Fibroblast of peridontal ligament (primary cell): ENCODE data around the gene ALDH1L1.
A peak's percentile ranks its signal among the peaks of the same experiment; 100 is the strongest.

Experiments used
- DNase-seq: peaks from one replicate; pipeline ENCODE4 v3.0.0-alpha.2; 2010; ENCODE audit errors: extremely low read depth

The ALDH1L1 gene

DNA sequence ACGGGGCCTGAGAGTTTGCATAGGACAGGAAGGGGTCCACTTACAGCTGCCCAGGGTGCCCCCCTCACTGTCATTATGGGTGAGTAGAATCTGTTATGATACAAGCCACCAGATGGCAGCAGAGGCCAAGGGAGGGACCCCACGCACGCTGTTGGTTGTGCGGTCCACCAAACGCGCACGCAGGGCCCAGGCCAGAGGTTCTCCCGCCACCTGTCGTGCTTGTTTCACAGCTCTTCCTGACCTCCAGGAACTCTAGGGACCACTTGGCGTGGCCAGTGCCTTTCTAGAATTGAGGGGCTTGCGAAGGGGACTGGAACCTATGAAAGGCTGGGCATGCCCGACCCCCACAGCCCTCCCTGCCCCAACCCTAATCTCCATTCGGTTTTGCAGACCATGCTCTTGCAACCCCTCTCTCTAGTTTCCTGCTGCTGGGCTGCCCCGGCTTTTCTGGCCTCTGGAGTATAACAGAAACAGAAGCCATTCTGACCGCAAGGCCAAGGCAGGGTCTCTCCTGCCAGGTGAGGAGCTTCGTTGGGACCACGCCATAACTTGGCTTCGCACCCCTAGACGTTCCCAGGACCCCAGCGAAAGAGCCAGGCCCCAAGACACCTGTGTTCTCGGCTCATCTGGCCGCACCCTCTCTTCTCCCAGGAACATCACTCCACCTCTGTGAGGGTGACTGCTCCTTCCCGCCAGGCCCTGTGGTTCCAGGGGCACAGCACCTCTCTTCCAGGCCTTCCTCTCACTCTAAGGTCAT, 46.0 kb downstream of the ALDH1L1 start:
- DNase-seq, result peak; percentile 57

DNA sequence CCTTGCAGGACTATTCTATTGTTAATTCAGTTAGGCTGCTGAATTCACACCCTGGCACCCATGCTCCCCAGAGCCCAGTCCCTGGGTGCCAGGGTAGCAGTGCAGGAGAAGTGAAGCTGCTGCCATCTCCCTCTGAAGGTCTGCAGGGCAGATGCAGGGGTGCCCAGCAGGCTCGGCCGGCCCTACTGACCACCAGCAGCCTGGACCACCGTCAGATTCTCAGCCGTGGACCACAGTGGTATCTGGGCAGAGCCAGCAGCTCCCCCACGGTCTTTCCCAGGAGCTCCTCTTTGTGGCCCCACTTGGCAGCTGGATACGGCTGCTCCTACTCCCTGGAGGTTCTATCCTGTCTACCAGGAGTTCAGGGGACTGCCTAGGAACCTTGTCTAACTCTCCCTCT, 46.8 kb downstream of the ALDH1L1 start:
- DNase-seq, result no peak

DNA sequence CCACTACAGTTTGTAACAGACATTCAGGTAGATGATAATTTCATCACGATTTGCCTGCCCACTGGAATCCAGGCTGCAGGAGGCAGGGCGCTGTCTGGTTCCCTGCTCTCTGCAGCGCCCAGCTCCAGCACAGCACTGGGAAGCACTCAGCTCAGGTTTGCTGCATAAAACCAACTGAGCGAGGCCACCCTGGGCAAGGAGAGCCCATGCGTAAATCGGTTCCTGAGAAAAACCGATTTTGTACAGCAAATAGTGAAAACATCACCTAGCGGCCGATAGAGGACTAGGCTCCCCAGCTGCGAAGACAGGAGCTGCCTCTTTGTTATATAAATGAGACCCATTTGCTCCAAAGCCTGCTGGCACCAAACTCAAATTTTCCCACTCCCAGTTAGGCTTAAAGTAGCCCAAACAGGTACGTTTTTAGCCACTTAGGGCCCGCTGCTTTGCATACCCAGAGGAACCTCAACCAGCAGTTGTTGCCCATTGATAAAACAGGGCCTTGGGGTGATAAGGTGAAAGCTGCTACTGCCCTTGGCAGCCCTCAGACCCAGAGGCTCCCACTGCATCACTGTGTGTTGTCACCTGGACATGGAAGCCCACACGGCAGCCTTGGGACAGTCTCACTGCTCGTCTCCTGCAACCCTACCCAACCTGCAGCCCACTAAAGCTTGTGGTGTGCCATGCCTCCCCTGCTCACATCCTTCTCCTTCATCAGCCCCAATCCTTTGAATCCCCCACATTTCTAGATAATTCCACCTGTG, 47.5 kb downstream of the ALDH1L1 start:
- peak; percentile 5 for DNase-seq

DNA sequence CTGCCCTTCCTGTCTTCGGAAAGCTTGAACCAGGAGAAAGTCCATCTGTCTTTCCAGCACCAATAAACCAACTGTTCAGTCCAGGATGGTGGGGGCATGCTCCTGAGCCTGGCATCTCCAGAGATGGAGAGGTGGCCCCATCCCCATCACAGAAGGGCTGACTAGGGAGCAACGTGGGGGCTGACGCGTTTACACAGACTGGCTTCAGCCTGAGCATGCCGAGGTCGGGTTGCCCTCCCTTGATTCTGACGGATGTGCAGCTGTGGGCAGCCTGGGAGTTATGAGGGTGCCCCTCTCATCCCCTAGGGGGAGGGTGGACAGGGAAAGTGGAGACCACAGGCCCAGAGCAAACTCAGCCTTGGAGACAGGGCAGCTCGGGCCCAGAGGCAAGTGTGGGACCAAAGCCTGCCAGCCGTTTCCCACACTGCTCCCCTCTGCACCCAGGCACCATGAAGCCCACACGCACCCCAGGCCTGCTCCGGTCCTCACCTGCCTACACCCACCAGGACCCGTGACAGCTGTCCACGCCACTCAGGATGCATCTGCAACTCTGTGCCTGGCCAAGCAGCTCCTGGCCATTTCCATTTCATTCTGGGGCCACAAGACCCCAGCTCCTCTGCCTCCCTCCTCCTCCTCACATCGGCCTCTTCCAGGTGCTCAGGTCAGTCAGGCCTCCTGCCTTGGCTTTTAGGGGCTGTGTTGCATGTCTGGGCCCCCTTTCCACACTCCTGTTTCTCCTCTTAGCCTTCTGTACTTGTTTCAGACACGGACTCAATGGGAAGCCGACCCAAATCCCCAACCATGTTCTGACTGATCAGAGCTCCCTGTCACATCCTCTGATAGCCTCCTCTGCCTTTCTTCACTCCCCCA, 48.3 kb downstream of the ALDH1L1 start:
- no peak for DNase-seq

DNA sequence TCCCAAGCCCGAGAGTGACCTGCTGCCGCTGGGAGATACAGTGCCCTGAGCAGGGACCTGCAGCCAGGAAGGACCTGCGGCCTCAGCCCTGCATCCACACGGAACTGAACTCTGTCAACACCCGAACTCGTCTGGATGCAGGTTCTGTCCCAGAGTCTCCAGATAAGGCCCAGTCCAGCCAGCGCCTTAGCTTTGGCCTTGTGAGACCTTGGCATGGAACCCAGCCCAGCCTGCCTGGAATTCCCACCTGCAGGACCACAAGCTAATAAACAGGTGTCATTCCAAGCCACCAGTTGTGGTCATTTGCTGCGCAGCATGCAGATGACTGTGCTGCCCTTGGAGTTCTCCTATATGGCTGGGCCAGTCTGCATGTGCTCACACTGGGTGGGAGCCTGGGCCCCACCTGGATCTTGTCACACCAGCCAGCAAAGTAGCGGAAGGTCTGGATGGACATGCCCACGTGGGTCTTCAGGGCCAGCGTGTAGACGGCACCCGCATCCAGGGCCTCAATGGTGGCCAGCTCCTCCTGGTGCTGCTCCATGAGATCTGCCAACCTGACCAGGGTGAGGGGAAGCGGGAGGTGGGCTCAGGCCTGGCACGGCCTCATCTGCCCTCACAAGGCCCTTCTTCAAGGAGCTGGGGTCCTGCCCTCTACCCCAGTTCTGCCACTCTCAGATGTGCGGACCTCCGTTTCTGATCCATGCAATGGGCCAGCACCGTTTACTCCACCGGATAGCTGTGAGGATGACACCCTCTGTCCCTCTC, 49.2 kb downstream of the ALDH1L1 start:
- no peak for DNase-seq

DNA sequence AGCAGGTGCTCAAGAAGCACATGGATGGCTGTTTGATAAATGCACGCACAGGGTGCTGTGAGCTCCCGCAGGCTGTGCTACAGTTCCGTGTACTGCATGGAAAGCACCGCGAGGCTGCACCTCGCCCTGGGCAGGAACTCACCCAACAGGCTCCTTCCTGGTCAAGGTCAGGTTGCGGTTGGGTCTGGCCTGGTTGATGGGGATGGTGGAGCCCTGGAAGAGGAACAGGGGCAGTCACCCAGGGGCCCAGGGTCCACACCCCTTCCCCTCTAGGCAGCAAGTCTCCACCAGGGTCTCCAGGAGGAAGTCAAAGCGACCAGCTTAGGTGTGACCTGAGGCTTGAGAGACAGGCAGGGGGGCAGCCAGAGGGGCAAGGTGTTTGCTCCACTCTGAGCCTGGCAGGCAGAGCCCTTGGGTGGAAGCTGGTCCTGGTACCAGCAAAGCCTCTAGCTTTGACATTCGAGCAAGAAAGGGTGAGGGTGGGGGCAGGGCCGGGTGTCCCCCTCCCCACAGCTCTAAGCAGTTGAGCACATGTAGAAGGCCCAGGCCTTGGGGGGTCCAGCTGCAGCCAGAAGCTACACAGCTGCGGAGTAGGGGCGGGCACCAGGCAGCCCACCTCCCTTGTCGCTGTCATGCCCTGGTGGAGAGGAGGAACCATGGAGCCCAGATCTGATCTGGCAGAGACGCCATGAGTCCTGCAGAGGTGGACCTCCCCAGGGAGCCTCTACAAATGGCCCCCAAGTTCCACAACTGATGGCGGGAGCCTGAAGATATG, 50.1 kb downstream of the ALDH1L1 start:
- no peak for DNase-seq

DNA sequence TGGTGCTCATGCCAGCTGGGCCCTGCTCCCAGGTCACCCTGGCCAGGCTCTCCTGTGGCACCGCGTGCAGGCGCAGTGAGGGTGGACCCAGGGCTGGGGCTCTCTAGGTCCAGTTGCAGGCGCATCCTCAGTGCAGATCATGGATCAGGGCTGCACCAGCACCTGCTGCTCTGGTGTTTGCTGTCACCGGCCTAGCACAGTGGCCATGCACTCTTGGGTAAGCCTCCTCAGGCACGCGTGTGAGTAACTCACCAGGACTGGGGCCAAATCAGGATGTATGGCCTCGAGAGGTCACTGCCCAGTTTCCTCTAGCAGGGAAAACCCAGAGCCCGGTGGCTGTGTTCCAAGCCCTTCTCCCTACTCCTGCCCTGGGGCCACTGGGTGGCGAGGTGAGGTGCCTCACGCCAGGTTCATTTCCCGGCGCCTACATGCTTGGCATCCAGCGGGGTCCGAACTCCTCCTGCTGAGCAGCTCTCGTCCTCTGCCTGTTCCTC, 50.9 kb downstream of the ALDH1L1 start:
- DNase-seq, result no peak

DNA sequence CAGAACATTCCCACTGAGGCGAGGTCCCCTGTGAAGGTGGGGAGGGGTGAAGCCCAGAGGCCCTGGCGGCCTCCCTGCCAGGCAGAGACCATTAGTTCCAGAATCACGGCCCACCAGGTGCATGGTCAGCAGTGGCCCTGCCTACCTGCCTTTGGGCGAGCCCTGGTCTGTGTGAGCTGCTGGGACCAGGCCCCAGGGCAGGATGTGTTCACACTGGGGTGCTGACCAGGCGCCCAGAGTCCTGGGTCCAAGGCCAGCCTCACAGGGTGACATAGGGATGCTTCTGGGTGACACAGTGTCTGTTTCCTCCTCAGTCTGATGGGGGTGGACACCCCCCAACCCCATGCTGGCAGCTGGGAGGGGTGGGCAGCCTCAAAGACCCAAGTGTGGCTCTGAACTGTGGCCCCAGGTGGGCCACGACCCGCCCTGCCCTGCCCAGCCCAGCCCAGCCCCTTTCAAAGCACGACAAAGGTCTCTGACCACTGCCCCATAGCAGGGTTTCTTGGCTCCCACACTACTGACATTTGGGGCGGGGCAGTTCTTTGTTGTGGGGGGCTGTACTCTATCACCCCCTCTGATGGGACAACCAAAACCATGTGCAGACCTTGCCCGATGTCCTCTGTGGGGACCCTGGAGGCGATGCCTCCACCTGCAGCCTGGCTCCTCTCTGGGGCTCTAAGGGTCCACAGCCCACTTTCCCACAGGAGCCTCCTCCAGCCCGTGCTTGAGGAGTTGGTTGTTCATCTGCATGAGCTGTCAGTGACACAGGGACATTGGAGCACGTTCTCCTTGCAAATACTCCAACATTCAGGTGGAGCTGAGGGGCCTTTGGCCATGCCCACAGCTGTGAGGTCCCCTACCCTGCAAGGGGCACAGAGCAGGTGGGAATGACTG, 51.6 kb downstream of the ALDH1L1 start:
- DNase-seq, result no peak

DNA sequence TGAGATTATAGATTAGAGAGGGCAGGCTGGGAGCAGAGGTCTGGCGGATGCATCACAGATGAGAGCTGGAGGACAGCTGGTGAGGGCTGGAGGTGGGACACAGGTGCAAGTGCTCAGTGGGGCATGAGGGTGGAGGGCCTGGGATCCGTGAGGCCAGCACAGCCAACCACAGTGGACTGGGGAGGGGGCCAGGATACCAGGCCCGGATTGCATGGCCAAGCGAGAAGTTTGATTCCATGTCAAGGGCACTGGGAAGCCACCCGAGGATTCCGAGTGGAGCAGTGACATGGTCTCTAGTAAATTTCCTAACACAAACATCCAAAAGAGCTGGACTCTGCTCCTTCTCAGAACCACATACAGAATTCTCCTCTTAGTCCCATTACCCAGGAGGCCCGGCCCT, 52.5 kb downstream of the ALDH1L1 start:
- DNase-seq, result no peak

DNA sequence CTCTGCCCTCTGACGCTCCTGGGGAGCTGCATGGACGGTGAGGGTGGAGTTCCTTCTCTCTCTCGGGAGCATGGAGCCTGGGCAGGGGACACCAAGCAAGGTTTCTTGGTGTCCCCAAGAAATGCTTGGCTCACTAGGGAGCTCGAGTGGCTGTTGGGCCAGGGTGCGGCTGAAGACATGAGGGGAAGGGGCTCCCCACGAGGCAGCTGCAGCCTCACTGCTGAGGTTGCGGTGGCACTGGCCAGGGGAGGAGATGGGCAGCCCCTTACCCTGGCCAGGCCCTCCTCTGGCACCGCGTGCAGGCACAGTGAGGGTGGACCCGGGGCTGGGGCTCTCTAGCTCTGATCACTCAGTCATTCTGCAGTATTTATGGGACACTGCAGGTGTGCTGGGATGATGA, 52.9 kb downstream of the ALDH1L1 start:
- DNase-seq, result no peak

DNA sequence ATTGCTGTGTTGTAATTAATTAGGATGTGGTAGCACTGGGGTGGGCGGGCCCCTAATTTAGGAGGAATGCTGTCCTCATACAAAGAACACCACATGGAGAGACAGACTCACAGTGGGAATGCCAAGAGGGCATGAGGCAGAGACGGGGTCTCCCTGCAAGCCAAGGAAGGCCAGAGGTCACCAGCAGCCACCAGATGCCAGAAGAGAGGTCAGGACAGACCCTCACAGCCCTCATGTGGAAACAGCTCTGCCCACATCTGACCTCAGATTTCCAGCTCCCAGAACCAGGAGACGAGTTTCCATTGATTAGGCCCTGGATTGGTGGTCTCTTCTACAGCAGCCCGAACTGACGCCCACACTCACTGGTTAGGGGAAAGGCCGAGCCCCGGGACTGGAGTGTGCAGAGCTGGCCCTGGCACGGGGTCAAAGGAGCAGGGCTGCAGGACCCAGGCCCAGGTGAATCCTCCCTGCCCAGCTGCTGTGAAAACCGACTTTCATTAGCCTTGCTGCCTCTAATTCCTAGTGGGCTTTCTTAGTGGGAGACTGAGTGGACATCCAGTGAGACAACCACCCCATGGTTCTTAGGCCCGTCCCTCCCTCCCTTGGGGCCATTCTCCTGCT, 53.5 kb downstream of the ALDH1L1 start:
- DNase-seq, result no peak

DNA sequence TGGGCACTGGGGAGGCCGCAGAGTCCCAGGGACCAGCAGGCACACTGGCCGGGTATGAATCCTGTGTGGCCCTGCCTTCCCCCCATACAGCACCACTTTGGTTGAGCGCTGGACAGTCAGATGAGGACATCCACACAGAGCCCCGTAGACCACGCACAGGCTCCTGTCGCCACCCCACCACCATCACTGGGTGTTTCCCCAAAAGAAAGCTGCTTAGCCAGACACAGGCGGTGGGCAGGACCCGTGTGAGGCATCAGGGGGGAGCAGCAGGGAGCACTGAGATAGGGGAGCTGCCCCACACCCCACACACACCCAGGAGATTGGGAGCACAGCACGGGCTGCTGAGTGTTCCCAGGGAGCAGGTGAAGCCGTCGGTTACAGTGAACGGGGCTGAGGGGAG, 54.1 kb downstream of the ALDH1L1 start:
- no peak for DNase-seq

DNA sequence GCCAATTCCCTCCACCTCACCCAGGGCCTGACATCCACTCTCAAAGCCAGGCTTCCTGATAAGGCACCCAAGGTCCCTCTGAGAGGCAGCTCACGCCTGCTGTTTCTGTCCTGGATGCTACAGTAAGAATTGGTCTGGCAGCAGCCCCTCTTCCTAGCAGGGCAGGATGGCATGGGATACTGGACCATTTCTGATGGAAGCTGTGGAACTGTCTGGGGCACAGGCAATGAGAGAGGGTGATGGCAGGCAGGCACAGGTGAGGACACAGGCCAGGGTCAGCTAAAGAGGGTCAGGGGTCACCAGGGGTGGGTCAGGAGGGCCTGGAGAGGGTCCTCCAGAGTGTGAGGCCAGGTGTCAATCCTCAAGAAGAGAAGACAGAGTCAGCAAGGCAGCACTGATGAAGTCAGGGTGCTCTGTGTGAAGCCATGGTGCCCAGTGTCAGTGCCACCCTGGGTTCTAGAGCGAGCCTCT, 54.6 kb downstream of the ALDH1L1 start:
- no peak for DNase-seq

DNA sequence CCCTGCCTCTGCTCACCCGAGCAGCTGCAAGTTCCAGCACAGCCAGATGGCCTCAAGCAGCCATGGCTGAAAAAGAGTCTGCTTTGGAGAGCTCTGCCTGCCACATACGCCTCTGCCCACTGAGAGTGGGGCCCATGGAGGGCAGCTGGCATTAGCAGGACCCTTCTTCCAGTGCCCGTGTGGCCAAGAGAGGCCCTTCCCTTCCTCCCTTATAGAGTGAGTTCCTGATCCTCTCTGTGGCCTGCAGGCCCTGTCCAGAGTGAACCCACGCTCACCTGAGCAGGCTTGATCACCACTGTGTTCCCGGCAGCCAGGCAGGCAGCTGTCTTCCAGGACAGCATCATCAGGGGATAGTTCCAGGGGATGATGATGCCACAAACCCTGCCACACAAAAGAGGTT, 55.0 kb downstream of the ALDH1L1 start:
- DNase-seq, result no peak

DNA sequence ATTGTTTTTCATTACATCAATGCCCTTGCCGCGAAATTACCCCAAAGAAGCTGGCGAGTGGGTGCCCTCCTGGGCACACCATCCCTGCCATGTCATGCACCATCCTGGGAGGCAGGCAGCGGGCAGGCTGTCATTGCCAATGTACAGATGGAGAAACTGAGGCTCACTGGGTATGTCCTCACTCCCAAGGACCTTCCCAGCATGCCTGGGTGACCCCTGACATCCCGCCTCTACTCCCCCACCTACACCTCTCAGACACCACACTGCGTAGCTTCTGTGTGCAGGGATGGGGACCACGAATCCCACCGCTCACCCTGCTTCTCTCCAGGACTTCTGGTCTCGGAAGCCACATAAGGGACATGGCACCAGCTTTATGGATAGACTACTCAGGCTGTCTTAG, 55.5 kb downstream of the ALDH1L1 start:
- no peak for DNase-seq

DNA sequence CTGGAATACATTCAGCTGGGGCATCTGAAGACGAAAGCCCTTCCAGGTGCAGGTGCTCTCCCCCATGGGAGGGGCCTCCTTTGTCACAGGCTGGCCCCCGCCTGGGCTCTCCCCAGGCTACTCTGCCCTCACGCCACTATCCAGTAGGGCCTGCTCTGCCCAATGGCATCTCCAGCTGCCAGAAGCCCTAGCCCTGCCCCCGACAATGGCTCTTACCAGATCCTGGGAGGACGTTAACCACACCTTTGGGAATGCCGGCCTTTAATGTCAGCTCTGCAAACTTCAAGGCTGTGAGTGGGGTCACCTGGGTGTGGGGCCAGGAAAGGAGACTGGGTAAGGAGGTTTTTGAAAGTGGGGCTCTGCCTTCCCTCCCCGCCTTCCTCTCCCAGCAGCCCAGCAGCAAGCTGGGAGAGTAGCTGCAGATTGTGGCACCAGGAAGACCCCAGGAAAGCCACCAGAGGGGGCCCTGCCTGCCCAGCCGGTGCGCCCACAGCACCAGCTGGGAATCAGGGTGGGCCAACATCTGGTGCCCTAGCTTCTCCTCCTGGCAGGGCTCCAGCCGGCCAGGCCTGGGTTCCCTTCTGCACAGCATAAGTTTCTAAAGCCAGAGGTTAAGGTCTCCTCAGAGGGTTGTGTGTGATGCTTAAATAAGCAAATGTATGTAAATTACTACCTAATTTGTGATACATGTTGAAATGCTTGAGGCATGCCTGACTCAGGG, 56.1 kb downstream of the ALDH1L1 start:
- no peak for DNase-seq

DNA sequence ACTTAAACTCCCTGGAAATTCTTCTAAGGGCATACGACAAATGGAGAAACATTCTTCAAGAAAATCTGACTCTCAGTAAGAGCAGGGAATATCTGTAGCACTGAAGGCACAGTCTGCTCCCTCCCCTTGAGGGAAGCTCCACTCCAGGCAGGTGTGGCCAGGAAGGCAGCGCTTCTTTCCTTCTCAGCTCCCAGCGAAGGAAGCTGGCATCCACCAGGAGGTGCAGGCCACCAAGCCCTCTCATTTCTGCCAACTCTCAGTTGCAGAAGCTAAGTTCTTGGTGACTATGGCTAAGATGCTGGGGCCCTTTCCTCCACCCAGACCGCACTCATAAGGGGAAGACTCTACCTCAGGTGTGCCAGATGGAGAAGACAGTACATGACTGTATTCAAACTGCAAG, 58.8 kb downstream of the ALDH1L1 start:
- DNase-seq, result no peak

DNA sequence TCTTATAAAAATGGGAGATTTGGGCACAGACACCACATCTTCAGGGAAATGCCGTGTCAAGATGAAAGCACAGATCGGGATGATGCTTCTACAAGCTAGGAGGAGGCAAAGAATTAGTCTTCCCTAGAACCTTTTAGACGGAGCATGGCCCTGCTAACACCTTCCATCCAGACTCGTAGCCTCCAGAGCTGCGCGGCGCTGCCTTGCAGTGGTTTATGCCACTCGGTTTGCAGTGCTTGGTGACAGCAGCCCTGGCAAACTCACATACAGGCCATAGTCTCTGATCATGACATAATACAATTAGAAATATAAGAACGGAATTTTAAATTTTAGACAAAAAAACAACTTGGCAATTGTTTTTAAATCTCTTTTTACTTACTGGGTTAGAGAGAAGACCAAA, 59.3 kb downstream of the ALDH1L1 start:
- DNase-seq, result no peak
